NCI-H510A treated with DMSO at 0.1 percent for 48 hours (cell line): ENCODE results near the gene TMEM191C.
"Not testable (repeated sequence)": the region's sequence is repeated elsewhere in the genome, so short reads cannot be mapped to it uniquely, and the experiment has no call there.

Experiments
- DNase-seq: peaks from one replicate; lab custom pipeline; 2025; lab: John Stamatoyannopoulos, UW

TMEM191C gene

DNA sequence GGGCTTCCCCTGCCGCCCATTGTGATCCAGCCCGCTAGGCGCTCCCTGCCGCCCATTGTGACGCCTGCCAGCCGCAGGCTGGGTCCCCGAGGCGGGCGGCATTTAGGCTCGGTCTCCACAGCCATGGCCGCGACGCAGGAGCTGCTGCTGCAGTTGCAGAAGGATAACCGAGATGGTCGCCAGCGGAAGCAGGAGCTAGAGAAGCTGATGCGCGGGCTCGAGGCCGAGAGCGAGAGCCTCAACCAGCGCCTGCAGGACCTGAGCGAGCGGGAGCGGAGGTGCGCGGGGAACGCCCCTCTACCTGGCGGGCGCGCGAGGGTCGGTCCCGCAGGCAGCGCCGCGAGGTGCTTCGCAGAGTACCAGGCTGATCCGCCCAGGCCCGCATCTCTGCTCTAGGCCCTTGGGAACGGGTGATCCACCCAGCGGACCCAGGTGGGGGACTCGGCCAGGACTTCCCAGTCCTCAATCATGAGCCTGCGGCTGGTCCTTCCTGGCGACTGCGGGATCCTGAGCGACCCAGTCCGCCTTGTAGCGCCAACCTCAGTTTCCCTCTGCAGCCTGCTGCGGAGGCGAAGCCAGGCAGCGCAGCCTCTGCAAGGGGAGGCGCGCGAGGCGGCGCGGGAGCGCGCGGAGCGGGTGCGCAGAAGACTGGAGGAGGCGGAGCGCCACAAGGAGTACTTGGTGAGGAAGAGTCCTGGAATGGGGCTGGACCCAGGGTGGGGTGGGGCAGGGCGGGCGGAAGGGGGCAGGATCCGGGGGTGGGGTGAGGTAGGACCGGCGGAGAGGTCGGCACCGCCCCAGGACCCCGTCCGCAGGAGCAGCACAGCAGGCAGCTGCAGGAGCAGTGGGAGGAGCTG lies at the start of gene TMEM191C:
Gene TMEM191C (plus strand): TSS at position 51 of the 857 bp plus-strand sequence. CDS start 73 bp downstream, at position 124.
- not testable (repeated sequence) for DNase-seq

DNA sequence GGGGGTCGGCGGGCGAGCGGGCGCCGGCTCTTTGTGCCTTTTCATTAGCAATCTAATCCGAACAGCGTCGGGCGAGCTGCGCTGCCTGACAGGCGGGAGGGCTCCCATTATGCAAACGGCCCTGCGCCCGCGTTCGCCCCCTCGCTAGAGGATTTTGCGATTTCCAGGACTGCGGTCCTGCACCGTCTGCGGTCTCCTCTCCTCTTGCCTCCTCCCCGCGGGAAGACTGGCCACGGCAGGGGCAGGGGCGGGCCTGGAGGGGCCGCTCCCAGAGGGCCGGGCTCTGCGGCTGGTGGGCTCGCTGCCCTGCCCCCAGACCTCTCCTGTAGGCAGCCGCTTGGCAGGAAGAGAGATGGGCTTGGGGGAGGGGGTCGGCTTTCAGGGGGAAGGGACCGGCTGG lies 49.3 kb upstream of the TMEM191C start:
- DNase-seq, result not testable (repeated sequence)

DNA sequence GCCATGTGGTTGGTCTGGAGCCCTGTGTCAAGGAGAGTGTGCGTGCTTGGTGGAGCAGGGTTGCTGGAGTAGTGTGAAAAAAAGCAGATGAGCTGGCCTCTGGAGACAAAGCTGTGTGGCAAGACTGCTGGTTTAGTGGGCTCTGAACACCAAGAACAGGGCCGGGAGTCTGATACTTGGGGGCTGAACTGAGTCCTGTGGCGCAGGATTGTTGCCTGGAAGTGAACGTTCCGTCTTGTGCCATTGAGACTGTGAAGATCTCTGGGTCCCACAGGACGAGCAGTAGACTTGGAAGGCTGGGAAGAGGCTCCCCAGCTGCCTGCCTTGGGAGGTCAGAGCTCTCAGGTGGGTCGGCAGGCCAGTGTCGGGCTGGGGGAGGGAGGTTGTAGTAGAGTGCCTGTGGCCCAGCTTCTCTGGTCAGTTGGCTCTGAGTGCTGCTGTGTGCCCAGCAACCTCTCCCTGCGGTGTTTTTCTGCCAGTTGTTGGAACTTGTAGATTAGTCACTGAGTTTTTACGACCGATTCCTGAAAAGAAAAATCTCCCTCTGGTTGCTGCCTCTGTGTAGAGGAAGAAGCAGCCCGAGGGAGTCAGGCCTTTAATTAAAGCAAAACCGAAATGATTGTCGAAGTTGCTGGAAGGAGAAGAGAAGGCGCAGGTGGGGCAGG lies 48.1 kb upstream of the TMEM191C start:
- DNase-seq, result not testable (repeated sequence)

DNA sequence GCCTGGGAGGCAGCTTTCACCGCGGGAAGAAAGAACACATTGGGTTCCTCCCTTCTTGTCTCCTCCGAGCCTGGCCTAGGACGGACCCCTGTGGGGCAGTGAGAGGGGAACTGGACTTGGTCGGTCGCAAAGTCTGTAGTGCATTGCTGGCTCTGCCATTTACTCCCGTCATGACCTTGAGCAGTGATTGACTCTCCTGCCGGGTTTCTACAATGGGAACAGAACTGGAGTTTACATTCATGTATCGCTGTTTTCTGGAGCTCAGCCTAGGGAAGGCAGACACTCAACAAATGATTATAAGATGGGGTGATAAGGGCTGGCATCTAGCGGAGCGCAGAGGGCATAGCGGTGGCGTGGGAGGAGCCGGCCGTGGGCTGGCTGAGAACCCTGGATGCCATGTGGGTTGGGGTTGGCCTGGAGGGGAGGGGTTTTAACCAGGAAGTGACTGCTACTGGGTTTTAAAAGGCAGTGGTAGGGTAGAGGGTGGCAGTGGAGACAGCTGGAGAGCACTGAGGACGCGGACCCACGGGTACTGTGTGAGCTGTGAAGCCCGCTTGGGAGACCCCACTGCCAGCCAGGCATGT lies 46.9 kb upstream of the TMEM191C start:
- DNase-seq, result not testable (repeated sequence)

DNA sequence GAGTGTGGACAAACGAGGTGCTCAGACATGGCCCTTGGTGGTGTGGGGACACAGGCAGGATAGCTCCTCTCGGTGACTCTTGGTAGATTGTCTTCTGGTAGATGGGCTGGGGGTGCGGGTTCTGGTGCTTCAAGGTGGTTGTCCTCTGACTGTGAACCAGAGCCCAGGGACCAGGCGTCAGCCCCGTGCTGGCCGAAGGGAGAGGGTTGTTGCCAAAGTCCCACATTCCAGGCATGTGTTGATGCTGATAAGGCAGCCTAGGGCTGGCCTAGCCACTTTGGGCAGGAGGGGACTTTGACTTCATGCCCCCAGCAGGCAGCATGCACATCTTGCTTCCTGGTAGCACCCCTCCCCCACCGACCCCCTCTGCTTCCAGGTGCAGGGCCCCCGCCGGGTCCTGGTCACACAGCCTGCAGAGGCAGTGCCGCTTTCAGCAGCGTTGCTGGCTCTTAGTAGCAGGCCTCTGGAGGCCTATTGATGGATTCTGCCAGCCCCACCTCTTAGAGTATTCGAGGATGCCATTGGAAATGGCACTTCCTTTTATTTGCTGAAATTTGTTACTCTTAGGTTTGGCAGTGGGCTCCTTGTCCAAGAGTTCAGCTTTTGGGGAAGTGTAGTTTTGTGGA lies 43.0 kb upstream of the TMEM191C start:
- not testable (repeated sequence) for DNase-seq

DNA sequence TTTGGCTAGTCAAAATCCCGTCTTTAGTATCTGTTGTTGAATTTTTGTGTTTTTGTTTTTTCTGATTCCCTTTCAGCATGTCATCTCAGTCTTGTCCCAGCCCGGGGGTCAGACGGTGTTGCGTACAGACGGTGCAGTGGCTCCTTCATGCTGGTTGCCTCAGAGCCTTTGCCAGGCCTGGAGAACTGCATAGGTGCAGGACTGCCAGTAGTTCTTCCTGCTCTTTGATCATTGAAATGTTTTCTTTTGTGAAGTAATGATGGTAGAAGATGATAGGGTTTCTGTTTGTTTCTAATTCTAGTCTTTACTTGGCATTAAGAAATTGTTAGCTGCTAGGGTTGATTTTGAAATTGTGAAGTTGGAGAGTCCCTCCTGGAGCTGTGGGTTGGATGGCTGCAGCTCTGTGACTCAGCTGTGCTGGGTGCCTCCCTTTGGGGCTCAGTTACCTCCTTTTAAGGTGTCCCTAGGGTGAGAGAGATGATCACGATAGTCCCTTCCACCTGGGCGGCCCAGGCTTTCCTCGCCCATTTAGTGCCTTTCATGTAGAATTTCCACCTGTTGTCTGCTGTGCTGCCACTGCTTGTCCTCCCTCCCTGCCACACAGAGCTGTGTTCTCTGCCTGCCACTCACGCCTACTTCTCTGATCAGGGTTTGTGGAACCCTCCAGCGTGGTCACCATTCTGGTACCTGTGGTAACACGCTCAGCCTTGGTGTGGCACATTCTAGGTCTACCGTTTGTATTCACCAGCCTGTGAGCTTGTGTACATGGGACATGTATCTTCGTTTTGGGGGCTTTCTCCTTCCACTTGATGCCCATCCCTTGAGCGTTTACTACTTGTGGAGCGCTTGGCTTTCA lies 32.6 kb upstream of the TMEM191C start:
- not testable (repeated sequence) for DNase-seq

DNA sequence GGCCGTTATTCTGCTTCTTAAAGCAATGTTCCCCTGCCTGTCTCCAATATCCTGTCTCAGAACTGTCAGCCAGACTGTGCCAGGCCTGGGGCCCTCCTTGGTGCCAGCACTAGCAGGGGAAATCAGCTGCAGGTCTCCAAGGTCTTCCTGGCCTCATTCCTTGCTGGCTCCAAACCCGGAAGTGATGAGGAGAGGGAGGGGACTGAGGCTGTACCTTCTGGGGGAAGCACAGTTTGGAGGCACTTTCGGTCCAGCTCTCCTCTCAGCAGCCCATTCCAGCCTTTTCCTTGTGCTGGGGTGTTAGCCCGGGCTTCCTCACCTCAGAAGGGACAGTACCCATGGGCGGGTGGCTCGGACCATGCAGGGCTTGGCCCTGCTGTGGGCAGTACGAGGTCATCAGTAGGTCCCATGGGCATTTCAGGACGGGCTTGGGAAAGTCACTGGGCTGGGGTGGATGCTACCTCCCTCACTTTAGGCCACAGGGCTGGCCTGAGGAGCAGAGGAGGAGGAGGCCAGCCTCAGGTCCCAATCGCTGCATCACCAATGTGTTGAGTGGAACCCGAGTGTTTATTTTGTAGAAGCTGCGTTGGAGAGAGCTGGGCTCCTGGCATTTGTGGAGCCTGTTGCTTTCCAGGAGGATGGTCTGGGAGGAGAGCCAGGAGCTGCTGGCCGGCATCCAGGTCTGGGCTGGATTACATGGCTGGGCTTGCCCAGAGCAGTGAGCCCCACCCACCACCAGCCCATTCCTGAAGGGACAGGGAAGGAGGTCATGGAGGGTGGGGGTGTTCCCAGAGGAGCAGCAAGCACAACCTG lies 31.0 kb upstream of the TMEM191C start:
- DNase-seq, result not testable (repeated sequence)

DNA sequence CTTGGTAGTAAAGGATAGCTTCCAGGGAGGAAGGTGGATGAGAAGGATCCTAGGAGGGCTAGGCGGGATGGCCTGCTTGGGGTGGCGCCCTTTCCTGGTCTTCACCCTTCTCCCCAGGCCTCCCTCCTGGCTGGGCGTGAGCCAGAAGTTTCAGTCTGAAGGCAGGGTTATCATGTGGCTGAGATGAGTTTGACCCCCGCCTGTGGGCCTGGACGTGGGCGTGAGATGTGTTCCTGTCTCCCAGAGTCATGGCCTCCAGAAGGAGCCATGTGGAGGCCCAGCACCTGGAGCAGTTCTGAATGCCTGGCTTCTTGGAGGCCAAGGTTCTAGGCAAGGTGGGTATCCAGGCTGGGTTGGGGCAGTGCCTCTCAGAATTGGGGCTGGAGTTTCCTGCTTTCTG lies 29.2 kb upstream of the TMEM191C start:
- DNase-seq, result not testable (repeated sequence)

DNA sequence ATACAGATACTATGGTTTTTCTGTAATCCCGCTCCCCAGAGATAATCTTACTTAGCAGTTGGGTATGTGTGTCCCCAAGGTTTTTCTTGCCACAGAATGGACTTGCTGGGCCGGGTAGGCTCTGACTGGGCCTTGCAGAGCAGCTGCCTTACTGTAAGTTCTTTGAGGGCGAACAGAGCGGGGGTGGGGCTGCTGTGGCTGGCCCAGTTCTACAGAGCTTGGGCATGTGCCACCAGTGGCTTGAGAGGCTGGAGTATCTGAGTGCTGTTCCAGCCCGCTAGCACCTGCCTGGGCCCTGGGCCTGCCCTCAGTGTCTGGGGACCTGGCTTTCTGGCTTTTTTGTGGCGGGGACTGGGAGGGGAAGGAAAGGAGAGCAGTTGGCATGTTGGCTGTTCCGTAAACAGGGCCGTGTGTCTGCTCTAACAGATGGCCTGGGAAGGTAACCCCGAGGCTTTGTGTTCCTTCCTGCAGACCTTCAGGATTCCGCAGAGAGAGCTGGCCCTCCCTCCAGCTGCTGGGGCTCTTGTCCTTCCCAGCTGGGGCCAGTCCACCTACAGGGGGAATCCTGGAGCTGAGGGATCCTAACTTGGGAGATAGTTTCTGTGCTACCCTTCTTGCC lies 27.1 kb upstream of the TMEM191C start:
- not testable (repeated sequence) for DNase-seq

DNA sequence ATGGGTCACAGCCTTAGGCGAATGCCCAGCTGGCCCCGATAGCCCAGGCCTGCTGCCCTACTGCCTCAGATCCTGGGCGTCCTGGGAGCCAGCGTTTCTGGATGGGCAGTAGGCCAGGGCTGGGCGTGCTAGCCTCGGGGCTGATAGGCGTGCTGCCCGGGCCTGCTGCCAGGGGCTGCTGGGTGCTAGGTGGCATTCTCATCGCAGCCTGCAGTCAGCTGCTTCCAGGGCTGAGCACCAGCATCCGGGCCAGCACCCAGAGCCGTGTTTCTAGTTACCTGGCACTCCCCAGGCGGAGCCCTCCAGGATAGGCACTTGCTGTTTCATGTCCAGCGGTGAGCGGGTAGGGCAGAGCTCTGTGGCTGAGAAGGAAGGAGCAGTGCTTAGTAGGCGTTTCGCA lies 26.5 kb upstream of the TMEM191C start:
- not testable (repeated sequence) for DNase-seq

DNA sequence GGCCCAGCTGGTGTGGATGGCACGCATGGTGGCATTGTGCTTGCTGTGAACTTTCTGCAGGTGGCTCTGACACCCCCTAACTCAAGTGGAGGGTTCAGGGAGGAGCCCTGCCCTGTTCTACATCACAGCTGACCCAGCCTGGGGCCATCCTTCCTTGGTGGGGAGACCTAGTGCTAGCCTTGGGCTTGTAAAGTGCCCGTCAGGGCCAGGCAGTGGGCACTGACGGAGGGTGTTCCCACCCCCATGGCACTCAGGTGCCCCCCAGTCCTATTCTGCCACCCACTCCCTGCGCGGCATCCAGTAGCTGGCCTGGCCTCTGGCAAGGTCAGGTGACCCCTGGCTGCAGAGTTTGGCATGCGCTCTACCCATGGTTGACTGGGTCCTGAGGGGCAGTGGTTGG lies 26.0 kb upstream of the TMEM191C start:
- DNase-seq, result not testable (repeated sequence)

DNA sequence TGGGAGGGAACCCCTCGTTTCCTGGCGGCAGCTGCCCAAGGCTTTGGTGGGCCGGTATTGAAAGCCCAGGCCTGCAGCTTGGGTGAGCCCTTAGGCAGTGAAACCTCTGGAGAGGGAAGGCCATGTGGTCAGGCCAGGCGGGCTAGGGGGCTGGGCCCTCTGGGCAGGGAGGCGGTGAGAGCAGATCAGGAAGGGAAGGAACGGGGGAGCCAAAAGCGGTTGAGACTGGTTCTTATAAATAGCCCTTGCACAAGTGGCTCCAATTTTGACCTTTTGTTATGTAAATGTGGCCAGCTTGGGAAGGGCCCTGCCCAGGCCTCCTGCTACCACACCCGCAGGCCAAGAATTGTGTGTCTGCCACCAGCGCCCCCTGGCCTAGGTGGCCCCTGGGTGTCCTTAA lies 25.1 kb upstream of the TMEM191C start:
- not testable (repeated sequence) for DNase-seq

DNA sequence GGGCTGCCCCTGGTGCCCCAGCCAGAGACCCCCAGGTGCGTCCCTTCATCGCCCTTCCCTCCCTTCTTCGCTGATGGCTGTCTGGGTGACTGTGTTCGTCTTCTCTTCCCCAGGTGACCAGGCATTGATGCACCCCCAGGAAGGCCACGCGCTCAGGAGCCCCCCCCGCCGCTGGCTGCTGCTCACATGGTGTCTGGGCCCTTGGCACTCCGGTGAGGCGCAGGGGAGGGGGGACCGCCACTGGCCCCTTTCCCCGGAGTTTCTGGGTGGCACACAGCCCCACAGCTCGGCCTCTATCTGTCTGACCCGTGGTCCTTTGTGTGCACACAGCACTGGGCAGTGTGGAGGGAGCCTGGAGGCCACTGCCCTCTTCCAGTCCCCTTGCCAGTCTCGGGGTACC lies 24.5 kb upstream of the TMEM191C start:
- not testable (repeated sequence) for DNase-seq

DNA sequence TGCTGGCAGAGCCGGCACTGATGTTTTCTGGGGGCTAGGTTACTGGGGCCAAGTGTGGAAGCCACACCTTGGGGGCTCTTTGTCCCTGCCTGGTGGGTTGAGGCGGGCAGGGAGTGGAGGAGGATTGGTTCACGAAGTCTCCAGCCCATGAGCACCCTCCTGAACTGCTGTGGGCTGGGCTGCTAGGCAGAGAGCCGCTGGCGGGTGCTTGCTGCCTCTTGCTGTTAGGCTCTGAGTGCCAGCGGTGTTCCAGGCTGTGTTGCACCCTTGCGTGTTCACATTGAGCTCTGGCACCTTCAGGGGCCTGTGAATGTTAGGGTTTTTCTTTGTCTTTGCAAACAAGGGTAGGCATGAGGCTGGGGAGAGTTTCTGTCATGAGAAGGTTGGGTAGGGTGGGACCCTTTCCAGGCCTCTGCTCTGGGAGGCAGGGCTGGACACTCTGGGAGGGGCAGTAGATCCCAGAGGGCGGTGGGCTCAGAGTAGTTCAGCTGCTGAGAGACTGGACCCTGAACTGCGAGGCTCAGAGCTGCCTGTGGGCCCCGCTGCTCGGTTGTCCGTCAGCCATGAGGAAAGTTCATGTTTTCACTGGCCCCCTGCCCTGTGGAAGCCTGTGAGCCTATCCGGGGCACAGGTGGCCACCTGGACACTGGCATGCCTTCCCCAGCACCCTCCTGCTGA lies 24.0 kb upstream of the TMEM191C start:
- DNase-seq, result no peak

DNA sequence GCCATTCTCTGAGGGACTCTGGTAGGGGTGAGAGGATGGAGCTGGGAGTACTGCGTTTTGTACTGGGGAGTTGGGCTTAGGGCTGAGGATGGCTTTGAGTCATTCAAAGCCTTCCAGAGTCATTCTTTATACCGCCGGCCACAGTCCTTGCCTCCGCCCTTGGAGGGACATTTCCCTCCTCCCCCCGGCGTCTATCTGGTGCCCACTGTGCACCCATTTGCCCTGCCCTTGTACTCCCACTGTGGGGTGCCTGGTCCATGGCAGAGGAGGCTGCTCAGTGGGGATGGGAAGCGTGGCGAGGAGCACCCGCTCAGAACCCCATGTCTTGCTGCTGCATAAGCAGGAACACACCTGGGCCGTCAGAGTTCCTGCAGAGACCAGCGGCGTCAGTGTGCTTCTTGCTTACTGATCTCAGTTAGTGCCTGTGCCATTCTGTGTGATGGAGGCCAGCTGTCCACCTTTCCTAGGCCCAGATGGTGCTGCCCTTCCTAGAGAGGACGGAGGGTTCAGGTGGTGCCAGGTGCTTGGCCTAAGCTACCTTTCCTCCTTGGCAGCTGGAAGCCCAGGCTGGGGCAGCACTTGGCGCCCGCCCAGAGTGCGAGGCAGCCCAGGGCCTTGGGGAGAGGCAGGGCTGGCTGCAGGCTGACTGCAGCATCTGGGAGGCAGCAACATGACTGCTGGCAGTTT lies 23.3 kb upstream of the TMEM191C start:
- no peak for DNase-seq

DNA sequence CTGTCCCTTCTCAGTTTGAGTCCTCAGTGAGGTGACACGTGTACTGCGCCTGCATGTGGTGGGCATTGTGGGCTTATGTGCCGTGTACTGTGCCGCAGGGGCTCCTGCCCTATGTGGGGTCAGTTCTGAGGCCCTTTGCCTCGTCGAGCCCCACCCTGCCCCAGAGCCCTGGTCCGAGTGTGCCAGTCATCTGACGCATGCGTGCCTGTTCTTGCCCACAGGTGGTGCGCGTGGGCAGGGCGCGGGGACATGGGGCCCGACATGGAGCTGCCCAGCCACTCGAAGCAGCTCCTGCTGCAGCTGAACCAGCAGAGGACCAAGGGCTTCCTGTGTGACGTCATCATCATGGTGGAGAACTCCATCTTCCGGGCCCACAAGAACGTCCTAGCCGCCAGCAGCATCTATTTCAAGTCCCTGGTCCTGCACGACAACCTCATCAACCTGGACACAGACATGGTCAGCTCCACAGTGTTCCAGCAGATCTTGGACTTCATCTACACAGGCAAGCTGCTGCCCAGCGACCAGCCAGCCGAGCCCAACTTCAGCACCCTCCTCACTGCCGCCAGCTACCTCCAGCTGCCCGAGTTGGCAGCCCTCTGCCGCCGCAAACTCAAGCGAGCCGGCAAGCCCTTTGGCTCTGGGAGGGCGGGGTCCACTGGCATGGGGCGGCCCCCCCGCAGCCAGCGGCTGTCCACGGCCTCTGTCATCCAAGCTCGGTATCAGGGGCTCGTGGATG lies 22.3 kb upstream of the TMEM191C start:
- no peak for DNase-seq

DNA sequence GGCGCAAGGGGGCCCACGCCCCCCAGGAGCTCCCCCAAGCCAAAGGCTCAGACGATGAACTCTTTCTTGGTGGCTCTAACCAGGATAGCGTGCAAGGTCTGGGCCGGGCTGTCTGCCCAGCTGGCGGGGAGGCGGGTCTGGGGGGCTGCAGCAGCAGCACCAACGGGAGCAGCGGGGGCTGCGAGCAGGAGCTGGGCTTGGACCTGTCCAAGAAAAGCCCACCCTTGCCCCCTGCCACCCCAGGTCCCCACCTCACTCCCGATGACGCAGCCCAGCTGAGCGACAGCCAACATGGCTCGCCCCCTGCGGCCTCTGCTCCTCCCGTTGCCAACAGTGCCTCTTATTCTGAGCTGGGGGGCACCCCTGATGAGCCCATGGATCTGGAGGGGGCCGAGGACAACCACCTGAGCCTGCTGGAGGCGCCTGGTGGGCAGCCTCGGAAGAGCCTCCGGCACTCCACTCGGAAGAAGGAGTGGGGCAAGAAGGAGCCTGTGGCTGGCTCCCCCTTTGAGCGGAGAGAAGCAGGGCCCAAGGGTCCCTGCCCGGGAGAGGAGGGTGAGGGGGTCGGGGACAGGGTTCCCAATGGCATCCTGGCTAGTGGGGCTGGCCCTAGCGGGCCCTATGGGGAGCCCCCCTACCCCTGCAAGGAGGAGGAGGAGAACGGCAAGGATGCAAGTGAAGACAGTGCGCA lies 21.6 kb upstream of the TMEM191C start:
- no peak for DNase-seq
